Endothelial cell (in vitro differentiated cells): Measurements from ENCODE around the gene TMEM219. TPM values are rescaled to one million over a fixed set of nuclear protein-coding genes. Genes with fewer than 3 reads are reported as not detected.

ENCODE experiments used
- DNase-seq: peaks from one replicate; pipeline ENCODE4 v3.0.0; 2021; ENCODE audit warnings: low spot score
- H3K27ac Mint-ChIP-seq: one replicate; pipeline ENCODE4 v1.8.0; 2021; ENCODE audit warnings: mixed read lengths, inconsistent platforms; ENCODE audit not compliant: unreplicated experiment
- H3K27me3 Mint-ChIP-seq: one replicate; pipeline ENCODE4 v1.8.0; 2021; ENCODE audit warnings: mild to moderate bottlenecking, moderate library complexity, mixed read lengths, inconsistent platforms; ENCODE audit not compliant: unreplicated experiment
- H3K36me3 Mint-ChIP-seq: one replicate; pipeline ENCODE4 v1.8.0; 2021; ENCODE audit warnings: mild to moderate bottlenecking, low read depth, mixed read lengths, inconsistent platforms; ENCODE audit not compliant: unreplicated experiment
- H3K4me1 Mint-ChIP-seq: one replicate; pipeline ENCODE4 v1.8.0; 2021; ENCODE audit warnings: mild to moderate bottlenecking, mixed read lengths, inconsistent platforms; ENCODE audit not compliant: unreplicated experiment
- H3K4me3 Mint-ChIP-seq: one replicate; pipeline ENCODE4 v1.8.0; 2021; ENCODE audit warnings: mild to moderate bottlenecking, mixed read lengths, inconsistent platforms; ENCODE audit not compliant: unreplicated experiment
- H3K9me3 Mint-ChIP-seq: one replicate; pipeline ENCODE4 v1.8.0; 2021; ENCODE audit warnings: mixed read lengths, inconsistent platforms; ENCODE audit not compliant: unreplicated experiment
- total RNA-seq: library from RNA; stranded (reverse); fragmentation: NEBNext Ultra II Directional; extraction: Animal tissue kit (Norgen Biotek cat#: 25700); gene quantifications from one replicate; pipeline ENCODE4 v1.2.1, GENCODE V29; 2021; ENCODE audit not compliant: unreplicated experiment
- TF ChIP-seq, protein P1 (sequence below): fragments of 200-600 bp; sonication (generic); IDR thresholded peaks from one replicate; pipeline ENCODE4 v1.5.0; 2021; ENCODE audit warnings: antibody characterized with exemption; ENCODE audit not compliant: unreplicated experiment

Gene TMEM219
- total RNA-seq, 1 donor from 2014 or later, result 217 TPM

DNA sequence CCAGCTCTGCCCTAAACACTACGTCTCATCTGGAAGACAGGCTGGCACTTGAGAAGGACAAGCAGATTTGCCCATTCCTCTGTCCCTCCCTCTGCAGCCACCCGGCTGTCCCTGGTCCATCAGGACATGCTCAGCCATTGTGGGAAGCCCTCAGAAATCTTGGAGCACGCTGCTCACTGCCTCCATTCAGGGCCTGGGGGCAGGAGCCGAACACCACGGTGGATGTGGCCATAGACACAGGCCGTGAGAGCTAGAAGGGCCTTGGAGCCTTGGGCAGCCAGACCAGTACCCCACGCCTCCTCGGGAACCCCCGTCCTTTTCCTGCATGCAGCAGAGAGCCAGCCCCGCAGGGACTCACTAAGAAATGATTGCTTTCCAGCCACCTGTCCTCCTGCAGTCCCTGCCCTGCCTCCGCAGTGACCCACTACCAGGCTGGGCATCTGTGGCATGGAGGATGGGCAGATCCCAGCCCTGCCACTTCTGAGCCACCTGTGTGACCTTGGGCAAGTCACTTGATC, 45.6 kb downstream of the TMEM219 start:
- no peak for DNase-seq
- Mint-ChIP-seq H3K27me3 (peaks cover 21% of the 10 kb centered on the region), H3K9me3 (no peaks in the 10 kb centered on the region), H3K4me1 (peaks cover 10% of the 10 kb centered on the region), H3K36me3 (peaks cover 8% of the 10 kb centered on the region), H3K4me3 (no peak overlapping the region), H3K27ac (no peak overlapping the region)
- TF ChIP-seq, protein P1, sequence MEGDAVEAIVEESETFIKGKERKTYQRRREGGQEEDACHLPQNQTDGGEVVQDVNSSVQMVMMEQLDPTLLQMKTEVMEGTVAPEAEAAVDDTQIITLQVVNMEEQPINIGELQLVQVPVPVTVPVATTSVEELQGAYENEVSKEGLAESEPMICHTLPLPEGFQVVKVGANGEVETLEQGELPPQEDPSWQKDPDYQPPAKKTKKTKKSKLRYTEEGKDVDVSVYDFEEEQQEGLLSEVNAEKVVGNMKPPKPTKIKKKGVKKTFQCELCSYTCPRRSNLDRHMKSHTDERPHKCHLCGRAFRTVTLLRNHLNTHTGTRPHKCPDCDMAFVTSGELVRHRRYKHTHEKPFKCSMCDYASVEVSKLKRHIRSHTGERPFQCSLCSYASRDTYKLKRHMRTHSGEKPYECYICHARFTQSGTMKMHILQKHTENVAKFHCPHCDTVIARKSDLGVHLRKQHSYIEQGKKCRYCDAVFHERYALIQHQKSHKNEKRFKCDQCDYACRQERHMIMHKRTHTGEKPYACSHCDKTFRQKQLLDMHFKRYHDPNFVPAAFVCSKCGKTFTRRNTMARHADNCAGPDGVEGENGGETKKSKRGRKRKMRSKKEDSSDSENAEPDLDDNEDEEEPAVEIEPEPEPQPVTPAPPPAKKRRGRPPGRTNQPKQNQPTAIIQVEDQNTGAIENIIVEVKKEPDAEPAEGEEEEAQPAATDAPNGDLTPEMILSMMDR, result no peak

DNA sequence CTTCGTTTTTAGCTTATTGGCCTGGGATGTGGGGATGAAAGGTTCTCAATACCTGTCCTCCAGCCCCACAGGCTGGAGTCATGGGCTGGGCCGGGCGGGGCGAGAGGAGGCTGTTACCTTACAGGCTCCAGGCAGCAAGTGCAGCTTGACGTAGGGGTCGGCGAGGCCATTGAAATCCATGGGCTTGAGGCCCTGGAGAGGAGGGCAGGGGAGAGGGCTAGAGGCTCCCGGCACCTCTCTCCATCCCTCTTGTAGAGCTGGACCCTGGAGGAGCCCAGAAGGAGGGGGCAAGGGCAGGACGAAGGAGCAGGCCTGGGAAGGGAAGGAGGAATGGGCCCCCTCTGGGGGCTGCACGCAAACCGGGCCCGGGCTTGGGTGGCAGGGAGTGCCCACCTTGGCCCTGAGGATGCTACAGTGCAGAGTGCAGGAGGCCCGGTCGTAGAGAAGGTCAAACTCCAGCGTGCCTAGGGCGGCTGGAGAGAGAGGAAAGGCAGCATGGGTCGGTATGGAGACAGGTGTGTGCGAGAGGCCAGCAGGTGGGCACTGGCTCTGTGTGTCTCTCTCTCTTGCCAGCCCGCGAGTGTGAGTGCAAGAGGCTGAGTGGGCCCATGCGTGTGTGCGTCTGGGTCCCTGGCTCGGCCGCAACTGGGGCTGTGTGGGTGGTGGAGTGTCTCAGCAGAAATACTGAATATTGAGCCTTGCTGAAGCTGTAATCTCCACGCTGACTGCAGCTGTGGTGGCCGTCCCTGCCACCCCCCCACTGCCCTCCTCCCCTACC, 47.4 kb downstream of the TMEM219 start:
- Mint-ChIP-seq H3K9me3 (no peaks in the 10 kb centered on the region), H3K4me3 (no peak overlapping the region), H3K4me1 (peaks cover 10% of the 10 kb centered on the region), H3K36me3 (peaks cover 4% of the 10 kb centered on the region), H3K27ac (no peak overlapping the region), H3K27me3 (peaks cover 23% of the 10 kb centered on the region)
- TF ChIP-seq, protein P1, result no peak
- no peak for DNase-seq

DNA sequence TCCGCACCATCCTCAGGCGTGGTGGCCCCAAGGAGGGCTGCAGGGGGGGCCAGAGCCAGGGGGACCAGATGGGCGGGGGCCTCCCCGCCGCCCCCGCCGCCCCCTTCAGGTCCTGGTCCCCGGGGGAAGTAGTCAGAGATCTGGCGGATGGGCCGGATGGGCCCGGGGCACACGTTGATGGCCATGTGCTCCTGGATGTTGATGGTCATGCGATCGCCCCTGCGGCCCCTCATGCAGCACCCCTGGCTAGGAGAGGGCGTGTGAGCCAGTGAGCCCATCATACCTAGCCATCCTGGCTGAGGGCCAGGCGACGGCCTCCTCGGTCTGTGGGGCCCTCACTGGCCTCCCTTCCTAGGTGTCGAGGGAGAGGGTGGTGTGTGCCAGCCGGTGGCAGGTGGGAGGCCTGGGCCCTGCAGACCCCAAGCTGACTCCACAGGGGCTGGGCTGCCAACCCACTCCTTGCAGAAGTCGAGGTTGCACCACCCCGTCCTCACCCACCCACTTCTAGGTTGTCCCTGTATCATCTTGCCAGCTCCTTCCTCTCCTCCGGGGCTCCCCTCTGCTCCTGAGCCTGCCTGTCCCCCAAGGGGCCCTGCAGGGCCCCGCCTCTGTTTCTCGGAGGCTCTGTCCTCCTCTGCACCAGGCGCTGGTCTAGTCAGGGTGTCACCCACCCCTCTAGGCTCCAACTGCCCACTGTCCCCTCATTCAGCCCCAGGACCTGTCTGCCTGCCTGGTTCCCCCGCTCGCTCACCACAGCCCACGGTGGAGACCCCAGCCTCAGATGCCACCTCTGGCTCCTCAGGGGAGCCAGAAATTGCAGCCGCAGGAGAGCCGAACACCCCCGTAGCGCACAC, 48.3 kb downstream of the TMEM219 start:
- Mint-ChIP-seq H3K27ac (no peak overlapping the region), H3K9me3 (no peaks in the 10 kb centered on the region), H3K36me3 (peaks cover 4% of the 10 kb centered on the region), H3K27me3 (peaks cover 23% of the 10 kb centered on the region), H3K4me1 (peaks cover 10% of the 10 kb centered on the region), H3K4me3 (peak overlapping the region; percentile 83)
- TF ChIP-seq, protein P1, result no peak
- DNase-seq, result no peak

DNA sequence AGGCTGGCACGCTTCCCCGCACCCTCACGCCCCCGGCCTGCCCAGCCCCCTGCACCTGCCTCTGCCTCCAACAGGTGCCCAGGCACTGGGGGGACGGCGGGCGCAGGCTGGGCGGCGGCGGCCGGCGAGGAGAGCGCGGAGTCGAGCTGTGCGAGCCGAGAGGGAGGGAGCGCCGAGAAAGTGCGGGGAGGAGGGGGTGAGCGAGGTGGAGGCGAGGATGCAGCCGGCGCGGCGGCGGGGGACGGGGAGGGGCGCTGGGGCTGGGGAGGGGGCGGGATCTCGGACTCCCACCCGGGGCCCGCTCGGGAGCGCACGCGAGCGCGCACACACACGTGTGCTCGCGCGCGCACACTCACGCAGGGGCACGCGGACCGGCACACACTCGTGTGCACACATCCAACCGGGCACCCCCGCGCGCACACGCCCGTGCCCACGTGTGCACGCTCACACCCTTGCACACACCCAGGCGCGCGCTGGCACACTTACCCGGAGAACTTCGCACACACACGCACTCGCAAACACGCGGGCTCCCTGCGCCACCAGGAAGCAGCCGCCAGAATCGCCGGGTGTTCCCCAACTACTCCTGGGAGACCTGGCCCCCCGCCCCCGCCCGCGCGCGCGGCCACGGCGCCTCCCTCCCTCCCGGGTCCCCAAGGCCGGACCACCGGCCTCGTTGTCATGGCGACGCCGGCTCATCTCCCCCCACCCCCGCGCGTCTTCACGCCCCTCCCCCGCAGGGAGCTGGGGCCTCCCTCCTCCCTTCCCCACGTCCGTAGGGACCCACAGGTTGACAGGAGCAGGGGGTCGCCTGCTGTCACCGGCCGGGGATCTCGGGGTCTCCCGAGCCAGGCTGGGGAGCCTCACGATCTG, 49.2 kb downstream of the TMEM219 start, which contains the start of gene DOC2A:
Gene DOC2A, minus strand, starts transcription at position 184 of the 870 bp plus-strand sequence. CDS start 805 bp downstream, outside the sequence.
- Mint-ChIP-seq H3K9me3 (no peaks in the 10 kb centered on the region), H3K4me3 (peak within 1 kb of the TSS; percentile 92), H3K36me3 (peaks cover 4% of the 10 kb centered on the region), H3K27ac (no peak within 1 kb of the TSS), H3K27me3 (peaks cover 23% of the 10 kb centered on the region), H3K4me1 (peaks cover 10% of the 10 kb centered on the region)
- TF ChIP-seq, protein P1, result no peak
- DNase-seq, result peak; percentile 18
